Uterus (tissue), 4 donors: ENCODE data around the gene KCNA2. TPM values are rescaled to one million over a fixed set of nuclear protein-coding genes. Genes with fewer than 3 reads are reported as not detected.

Experiments used
- DNase-seq, 2 donors: peaks; one replicate each; pipeline ENCODE4 v3.0.0-alpha.2; 2019 to 2020
- H3K27ac ChIP-seq, 2 donors: fragments of 200-600 bp; sonication (generic); 1 replicate in 1 of 2; 2 replicates in 1 of 2; pipeline ENCODE4 v1.5.1; 2016 to 2018
- H3K27me3 ChIP-seq, 2 donors: fragments of 200-600 bp; sonication (generic); one replicate each; pipeline ENCODE4 v1.5.1; 2018 to 2019; ENCODE audit warnings: control low read depth in 1 of 2
- H3K36me3 ChIP-seq, 2 donors: fragments of 200-600 bp; sonication (generic); one replicate each; pipeline ENCODE4 v1.5.1; 2019; ENCODE audit warnings: control low read depth in 1 of 2
- H3K4me1 ChIP-seq, 2 donors: fragments of 200-600 bp; sonication (generic); one replicate each; pipeline ENCODE4 v1.5.1; 2018 to 2019; ENCODE audit warnings: control low read depth in 1 of 2
- H3K4me3 ChIP-seq, 2 donors: fragments of 200-600 bp; sonication (generic); 1 replicate in 1 of 2; 2 replicates in 1 of 2; pipeline ENCODE4 v1.5.1; 2018 to 2019; ENCODE audit warnings: mild to moderate bottlenecking in 1 of 2
- H3K9me3 ChIP-seq, 2 donors: fragments of 200-600 bp; sonication (generic); one replicate each; pipeline ENCODE4 v1.5.1; 2019; ENCODE audit warnings: control low read depth in 1 of 2
- CTCF ChIP-seq, 4 experiments: fragments of 200-600 bp in 2 of 4; fragments of 450-650 bp in 2 of 4; sonication (generic) in 2 of 4; IDR thresholded peaks; one replicate each; pipeline ENCODE4 v1.5.1; 2016 to 2019; ENCODE audit warnings: antibody characterized with exemption in 4 of 4, mild to moderate bottlenecking in 2 of 4, moderate library complexity in 1 of 4
- POLR2A ChIP-seq, 2 donors: fragments of 450-650 bp; IDR thresholded peaks; one replicate each; pipeline ENCODE4 v1.6.1; 2016; ENCODE audit warnings: antibody characterized with exemption in 2 of 2, mild to moderate bottlenecking in 1 of 2, moderate library complexity in 1 of 2
- intact Hi-C: fragments of 100-400 bp; cut with DNase I; formaldehyde crosslinking; loops from one replicate; pipeline ENCODE4 v1.15.1; 2023; ENCODE audit warnings: low total_unique reads
- total RNA-seq, 4 donors: library from RNA; depleted of rRNA in 3 of 4; stranded (reverse); fragments of >200 nt in 3 of 4; gene quantifications; one replicate each; pipeline versions ENCODE4 v1.1.0 to v1.2.4, GENCODE V29; 2014 to 2023
- donor health status: DM: yes; HTN: yes; CAD: no.

The KCNA2 gene
- total RNA-seq: under 1 TPM in 2 of 4 donors, not detected in 2; 0.21 to 0.62 TPM

- Histone ChIP-seq H3K4me1 (peaks cover 0 to 13% of the 10 kb centered on the region in 2 donors), H3K9me3 (no peaks in the 10 kb centered on the region), H3K27ac (no peak within 1 kb of the TSS), H3K36me3 (no peaks in the 10 kb centered on the region), H3K27me3 (peaks cover 7 to 16% of the 10 kb centered on the region in 2 donors), H3K4me3 (peak within 1 kb of the TSS; percentile 32 to 35)
- no peak for DNase-seq
- TF ChIP-seq POLR2A (IDR thresholded peaks at IDR 0.05): no peak
- no peak for TF ChIP-seq CTCF (IDR thresholded peaks at IDR 0.05)
- intact Hi-C loops: no loop called here
These were observed at the start of gene KCNA2 for GRCh38 chr1:110605901-110606656. Gene KCNA2, minus strand, starts transcription at chr1:110606358. Its CDS starts 1,576 bp downstream, at chr1:110604782.

- intact Hi-C loops: no loop called here
- Histone ChIP-seq H3K9me3 (no peaks in the 10 kb centered on the region), H3K27ac (no peak overlapping the region), H3K27me3 (no peaks in the 10 kb centered on the region), H3K4me1 (peaks cover 0 to 10% of the 10 kb centered on the region in 2 donors), H3K4me3 (no peak overlapping the region), H3K36me3 (no peaks in the 10 kb centered on the region)
- no peak for DNase-seq
- TF ChIP-seq POLR2A (IDR thresholded peaks at IDR 0.05) (no peak), CTCF (IDR thresholded peaks at IDR 0.05) (no peak)
These were observed 44.5 kb upstream of the KCNA2 start for GRCh38 chr1:110650609-110651008.

- Histone ChIP-seq H3K4me1 (peaks cover 0 to 10% of the 10 kb centered on the region in 2 donors), H3K27me3 (no peaks in the 10 kb centered on the region), H3K36me3 (no peaks in the 10 kb centered on the region), H3K9me3 (no peaks in the 10 kb centered on the region), H3K27ac (no peak overlapping the region), H3K4me3 (no peak overlapping the region)
- TF ChIP-seq CTCF (IDR thresholded peaks at IDR 0.05) (no peak), POLR2A (IDR thresholded peaks at IDR 0.05) (no peak)
- DNase-seq: no peak
- intact Hi-C loops: no loop called here
These were observed 42.3 kb upstream of the KCNA2 start for GRCh38 chr1:110648417-110648816.

GRCh38 chr1:110647254-110647891 lies 41.2 kb upstream of the KCNA2 start:
- no peaks in the 10 kb centered on the region for H3K27me3 ChIP-seq
- DNase-seq: no peak
- H3K27ac ChIP-seq: peak overlapping the region; percentile 4 to 40
- peaks cover 0 to 10% of the 10 kb centered on the region in 2 donors for H3K4me1 ChIP-seq
- intact Hi-C loops: no loop called here
- TF ChIP-seq POLR2A (IDR thresholded peaks at IDR 0.05): no peak
- no peak for TF ChIP-seq CTCF (IDR thresholded peaks at IDR 0.05)
- no peaks in the 10 kb centered on the region for H3K36me3 ChIP-seq
- no peak overlapping the region for H3K4me3 ChIP-seq
- H3K9me3 ChIP-seq: no peaks in the 10 kb centered on the region
